Activated CD8-positive, alpha-beta memory T cell treated with anti-CD3 and anti-CD28 coated beads, Interleukin-2, amount 50 U/mL, for 4 hours (primary cell): ENCODE results near the gene CCDC68.

Source experiments
- DNase-seq: peaks from one replicate; pipeline ENCODE4 v3.0.0-alpha.2; 2020

CCDC68 gene

GRCh38 chr18:54914816-54915215 is 44.4 kb downstream of the CCDC68 start:
- DNase-seq = no peak

GRCh38 chr18:54911551-54911950 is 47.7 kb downstream of the CCDC68 start:
- no peak for DNase-seq

GRCh38 chr18:54910161-54910919 is 48.9 kb downstream of the CCDC68 start:
- no peak for DNase-seq

- no peak for DNase-seq
Observed at GRCh38 chr18:54909538-54909937, 49.7 kb downstream of the CCDC68 start.

- DNase-seq = no peak
Observed at GRCh38 chr18:54906331-54907185, 52.7 kb downstream of the CCDC68 start.

GRCh38 chr18:54905629-54906028 is 53.6 kb downstream of the CCDC68 start:
- DNase-seq = no peak

GRCh38 chr18:54904581-54904980 is 54.7 kb downstream of the CCDC68 start:
- no peak for DNase-seq

GRCh38 chr18:54900290-54900689 is 59.0 kb downstream of the CCDC68 start:
- no peak for DNase-seq

GRCh38 chr18:54899500-54899899 is 59.8 kb downstream of the CCDC68 start:
- no peak for DNase-seq

- no peak for DNase-seq
Observed at GRCh38 chr18:54888933-54889332, 70.3 kb downstream of the CCDC68 start.

- no peak for DNase-seq
Observed at GRCh38 chr18:54888378-54888777, 70.9 kb downstream of the CCDC68 start.

GRCh38 chr18:54883816-54884604 is 75.3 kb downstream of the CCDC68 start:
- no peak for DNase-seq

- DNase-seq = no peak
Observed at GRCh38 chr18:54882318-54882717, 76.9 kb downstream of the CCDC68 start.

GRCh38 chr18:54881229-54881768 is 78.0 kb downstream of the CCDC68 start:
- DNase-seq = no peak

- no peak for DNase-seq
Observed at GRCh38 chr18:54880395-54881105, 78.7 kb downstream of the CCDC68 start.

- DNase-seq = no peak
Observed at GRCh38 chr18:54879691-54880090, 79.6 kb downstream of the CCDC68 start.

GRCh38 chr18:54878659-54879358 is 80.5 kb downstream of the CCDC68 start:
- no peak for DNase-seq

GRCh38 chr18:54878159-54878622 is 81.1 kb downstream of the CCDC68 start:
- DNase-seq = no peak

GRCh38 chr18:54877076-54877475 is 82.2 kb downstream of the CCDC68 start:
- DNase-seq = no peak

GRCh38 chr18:54875063-54875462 is 84.2 kb downstream of the CCDC68 start:
- no peak for DNase-seq

GRCh38 chr18:54873884-54874255 is 85.4 kb downstream of the CCDC68 start:
- no peak for DNase-seq

- DNase-seq = no peak
Observed at GRCh38 chr18:54872681-54873080, 86.6 kb downstream of the CCDC68 start.
